Neuronal stem cell (in vitro differentiated cells): ENCODE data around the gene SYCP1.
"Not testable (repeated sequence)": the region's sequence is repeated elsewhere in the genome, so short reads cannot be mapped to it uniquely, and the experiment has no call there.

Source experiments
- DNase-seq: peaks from one replicate; pipeline ENCODE4 v3.0.0-alpha.2; 2013; ENCODE audit warnings: low spot score
- H2AFZ ChIP-seq: one replicate; pipeline ENCODE4 v1.6.1; 2013; ENCODE audit warnings: mild to moderate bottlenecking, low read length, inconsistent platforms
- H2AK5ac ChIP-seq: 2 replicates; pipeline ENCODE4 v1.6.1; 2013; ENCODE audit warnings: low read depth, mild to moderate bottlenecking, inconsistent platforms, low read length, moderate library complexity, mixed read lengths
- H2BK120ac ChIP-seq: 2 replicates; pipeline ENCODE4 v1.6.1; 2013; ENCODE audit warnings: low read depth, mild to moderate bottlenecking, inconsistent platforms, low read length, moderate library complexity, mixed read lengths
- H2BK12ac ChIP-seq: one replicate; pipeline ENCODE4 v1.6.1; 2013; ENCODE audit warnings: low read length, inconsistent platforms
- H2BK15ac ChIP-seq: 2 replicates; pipeline ENCODE4 v1.6.1; 2013; ENCODE audit warnings: mild to moderate bottlenecking, low read length, inconsistent platforms, mixed read lengths
- H2BK5ac ChIP-seq: one replicate; pipeline ENCODE4 v1.6.1; 2013; ENCODE audit warnings: inconsistent platforms, mild to moderate bottlenecking, low read length, moderate library complexity
- H3K14ac ChIP-seq: one replicate; pipeline ENCODE4 v1.6.1; 2013; ENCODE audit warnings: low read length, inconsistent platforms
- H3K18ac ChIP-seq: 2 replicates; pipeline ENCODE4 v1.6.1; 2013; ENCODE audit warnings: low read length, inconsistent platforms
- H3K23ac ChIP-seq: 2 replicates; pipeline ENCODE4 v1.6.1; 2013; ENCODE audit warnings: low read depth, mild to moderate bottlenecking, mixed read lengths, low read length, inconsistent platforms; ENCODE audit not compliant: poor library complexity
- H3K27ac ChIP-seq: replicated peaks from 3 replicates; pipeline ENCODE4 v1.5.1; 2013; ENCODE audit warnings: low read length, inconsistent platforms
- H3K27me3 ChIP-seq, 3 experiments: 2 replicates each; pipeline ENCODE4 v1.6.1; 2013; ENCODE audit warnings: low read length in 3 of 3, mild to moderate bottlenecking in 2 of 3, inconsistent platforms in 1 of 3, low read depth in 1 of 3, mixed read lengths in 1 of 3, moderate library complexity in 1 of 3; ENCODE audit not compliant: control insufficient read depth in 3 of 3, insufficient read depth in 3 of 3
- H3K36me3 ChIP-seq, 2 donors: replicated peaks in 1 of 2; 2 replicates each; pipeline ENCODE4 v1.6.1; 2013; ENCODE audit warnings: low read length in 2 of 2; ENCODE audit not compliant: control insufficient read depth in 2 of 2, insufficient read depth in 2 of 2
- H3K4ac ChIP-seq: 2 replicates; pipeline ENCODE4 v1.6.1; 2013; ENCODE audit warnings: inconsistent platforms, mild to moderate bottlenecking, low read length, moderate library complexity
- H3K4me1 ChIP-seq, 2 donors: 1 replicate in 1 of 2; 2 replicates in 1 of 2; pipeline ENCODE4 v1.6.1; 2013; ENCODE audit warnings: low read length in 2 of 2, low read depth in 1 of 2; ENCODE audit not compliant: control insufficient read depth in 2 of 2, insufficient read depth in 1 of 2
- H3K4me2 ChIP-seq: one replicate; pipeline ENCODE4 v1.6.1; 2013; ENCODE audit warnings: mild to moderate bottlenecking, low read length, inconsistent platforms; ENCODE audit not compliant: insufficient read depth, poor library complexity, severe bottlenecking
- H3K4me3 ChIP-seq, 2 donors: 2 replicates each; pipeline ENCODE4 v1.5.1; 2013; ENCODE audit warnings: low read length in 2 of 2, mild to moderate bottlenecking in 2 of 2, inconsistent platforms in 1 of 2, moderate library complexity in 1 of 2
- H3K79me1 ChIP-seq: one replicate; pipeline ENCODE4 v1.6.1; 2013; ENCODE audit warnings: low read depth, mild to moderate bottlenecking, inconsistent platforms, low read length, moderate library complexity
- H3K9ac ChIP-seq: one replicate; pipeline ENCODE4 v1.6.1; 2013; ENCODE audit warnings: mild to moderate bottlenecking, low read depth, low read length, inconsistent platforms; ENCODE audit not compliant: poor library complexity
- H3K9me3 ChIP-seq, 2 donors: replicated peaks in 1 of 2; 2 replicates each; pipeline versions ENCODE3 to v1.6.1; 2013; ENCODE audit warnings: low read length in 2 of 2, mild to moderate bottlenecking in 2 of 2, inconsistent platforms in 1 of 2, low read depth in 1 of 2, mixed read lengths in 1 of 2, moderate library complexity in 1 of 2; ENCODE audit not compliant: control insufficient read depth in 2 of 2, insufficient read depth in 1 of 2
- H4K8ac ChIP-seq: one replicate; pipeline ENCODE4 v1.6.1; 2013; ENCODE audit warnings: low read depth, mild to moderate bottlenecking, inconsistent platforms, low read length, moderate library complexity
- H4K91ac ChIP-seq: one replicate; pipeline ENCODE4 v1.6.1; 2013; ENCODE audit warnings: low read length, low read depth, mild to moderate bottlenecking, inconsistent platforms; ENCODE audit not compliant: poor library complexity
- WGBS, 2 donors: extraction: QIAGEN DNeasy Blood & Tissue Kit; methylation state at CpG; one replicate each; pipeline ENCODE4 v1.1.7; 2013; ENCODE audit warnings: missing lambda C conversion rate in 2 of 2, mixed read lengths in 1 of 2; ENCODE audit not compliant: insufficient read length in 2 of 2, insufficient replicate concordance in 1 of 2; ENCODE audit errors: extremely low coverage in 2 of 2; 5-methylcytosine and 5-hydroxymethylcytosine counted together

Gene SYCP1

DNA sequence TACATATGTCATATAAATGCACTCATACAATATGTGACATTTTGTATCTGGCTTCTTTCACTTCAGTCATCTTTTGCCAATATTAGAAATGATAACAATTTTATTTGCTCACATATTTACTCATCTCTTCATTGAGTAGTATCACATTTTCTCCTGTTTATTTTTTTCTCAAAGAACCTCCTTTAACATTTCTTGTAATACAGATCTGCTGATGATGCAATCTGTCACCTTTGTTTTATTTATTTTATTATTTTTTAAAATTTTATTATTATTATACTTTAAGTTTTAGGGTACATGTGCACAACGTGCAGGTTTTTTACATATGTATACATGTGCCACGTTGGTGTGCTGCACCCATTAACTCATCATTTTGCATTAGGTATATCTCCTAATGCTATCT, 159.1 kb downstream of the SYCP1 start:
- no peak overlapping the region for H3K18ac ChIP-seq
- H3K27ac ChIP-seq, result no peak overlapping the region
- WGBS, 2 donors, result no CpG with 5 or more reads among the region's 2 CpGs
- H3K9ac ChIP-seq, result no peak overlapping the region
- no peak overlapping the region for H2BK12ac ChIP-seq
- no peak overlapping the region for H3K4me2 ChIP-seq
- no peak overlapping the region for H4K8ac ChIP-seq
- H3K14ac ChIP-seq, result no peak overlapping the region
- no peaks in the 10 kb centered on the region for H3K36me3 ChIP-seq
- H3K4me3 ChIP-seq, result no peak overlapping the region
- no peaks in the 10 kb centered on the region for H3K79me1 ChIP-seq
- no peak overlapping the region for H4K91ac ChIP-seq
- H3K23ac ChIP-seq, result no peak overlapping the region
- H3K27me3 ChIP-seq, result no peaks in the 10 kb centered on the region
- no peak overlapping the region for H2AFZ ChIP-seq
- DNase-seq, result no peak
- H2BK120ac ChIP-seq, result no peak overlapping the region
- no peak overlapping the region for H2AK5ac ChIP-seq
- no peaks in the 10 kb centered on the region for H3K4me1 ChIP-seq
- H2BK5ac ChIP-seq, result no peak overlapping the region
- H3K4ac ChIP-seq, result no peak overlapping the region
- no peak overlapping the region for H2BK15ac ChIP-seq
- H3K9me3 ChIP-seq, result no peaks in the 10 kb centered on the region

DNA sequence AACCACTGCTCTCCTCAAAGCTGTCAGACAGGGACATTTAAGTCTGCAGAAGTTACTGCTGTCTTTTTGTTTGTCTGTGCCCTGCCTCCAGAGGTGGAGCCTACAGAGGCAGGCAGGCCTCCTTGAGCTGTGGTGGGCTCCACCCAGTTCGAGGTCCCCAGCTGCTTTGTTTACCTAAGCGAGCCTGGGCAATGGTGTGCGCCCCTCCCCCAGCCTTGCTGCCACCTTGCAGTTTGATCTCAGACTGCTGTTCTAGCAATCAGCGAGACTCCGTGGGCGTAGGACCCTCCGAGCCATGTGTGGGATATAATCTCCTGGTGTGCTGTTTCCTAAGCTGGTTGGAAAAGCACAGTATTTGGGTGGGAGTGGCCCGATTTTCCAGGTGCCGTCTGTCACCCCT, 164.9 kb downstream of the SYCP1 start:
- not testable (repeated sequence) for H3K18ac ChIP-seq, H3K36me3 ChIP-seq, H2AFZ ChIP-seq, H2BK5ac ChIP-seq, H3K9me3 ChIP-seq, H4K91ac ChIP-seq, H3K23ac ChIP-seq, H3K27ac ChIP-seq, DNase-seq, H3K4me1 ChIP-seq, H4K8ac ChIP-seq, H3K9ac ChIP-seq, H2BK15ac ChIP-seq, H3K4me2 ChIP-seq, H3K4me3 ChIP-seq, H3K79me1 ChIP-seq, H2AK5ac ChIP-seq, H2BK120ac ChIP-seq, H3K4ac ChIP-seq, H3K27me3 ChIP-seq, H2BK12ac ChIP-seq
- H3K14ac ChIP-seq, result peak overlapping the region; percentile 38
- WGBS, 2 donors, result no CpG with 5 or more reads among the region's 9 CpGs

DNA sequence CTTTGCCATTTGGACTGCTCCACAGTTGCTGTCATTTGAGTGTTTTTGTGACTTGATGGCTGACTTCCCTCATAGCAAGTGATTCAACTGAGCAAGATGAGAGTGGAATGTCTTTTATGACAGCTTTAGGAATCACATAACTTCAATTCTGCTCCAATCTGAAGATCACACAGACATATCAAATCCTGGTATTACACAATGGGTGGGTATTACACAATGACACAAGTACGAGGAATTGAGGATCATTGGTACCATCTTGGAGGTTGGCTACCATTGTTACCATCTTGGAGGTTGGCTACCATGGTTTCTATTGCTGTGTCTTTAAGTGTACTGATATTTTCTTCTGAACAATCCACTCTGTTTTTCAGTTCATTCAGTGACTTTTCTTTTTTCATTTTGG, 166.5 kb downstream of the SYCP1 start:
- Histone ChIP-seq H3K23ac (no peak overlapping the region), H4K91ac (no peak overlapping the region), H2AFZ (no peak overlapping the region), H3K79me1 (no peaks in the 10 kb centered on the region), H3K14ac (no peak overlapping the region), H2BK12ac (no peak overlapping the region), H4K8ac (no peak overlapping the region), H3K4me1 (no peaks in the 10 kb centered on the region), H3K9me3 (peaks cover 0 to 2% of the 10 kb centered on the region in 2 donors), H2AK5ac (no peak overlapping the region), H3K4me2 (no peak overlapping the region), H2BK15ac (no peak overlapping the region), H3K9ac (no peak overlapping the region), H3K27me3 (no peaks in the 10 kb centered on the region), H3K36me3 (no peaks in the 10 kb centered on the region), H3K27ac (no peak overlapping the region), H3K4me3 (no peak overlapping the region), H2BK5ac (no peak overlapping the region), H3K18ac (no peak overlapping the region), H3K4ac (no peak overlapping the region), H2BK120ac (no peak overlapping the region)
- DNase-seq, result no peak
- WGBS, 2 donors, result no CpG with 5 or more reads among the region's 1 CpG

DNA sequence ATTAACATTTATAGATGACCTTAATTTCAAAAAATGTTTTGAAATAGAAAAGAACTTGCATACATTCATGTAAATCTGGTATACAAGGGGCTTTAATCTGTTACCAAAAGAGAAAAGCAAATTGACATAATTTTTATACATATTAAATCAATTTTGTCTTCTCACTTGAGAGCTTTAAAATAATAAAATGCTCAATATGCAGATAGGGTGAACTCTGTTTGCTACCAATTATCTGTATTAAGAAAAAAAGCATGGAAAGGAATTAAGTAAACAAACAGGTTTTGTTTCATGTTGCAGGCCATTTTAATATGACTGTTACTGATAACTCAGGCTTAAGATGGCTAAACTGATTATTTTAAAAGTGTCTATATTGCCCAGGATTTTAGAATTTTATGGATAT, 168.9 kb downstream of the SYCP1 start:
- no peak overlapping the region for H2BK5ac ChIP-seq
- no peak overlapping the region for H3K27ac ChIP-seq
- H3K14ac ChIP-seq, result no peak overlapping the region

More for the DNA sequence above, 168.9 kb downstream of the SYCP1 start:
- no peak overlapping the region for H3K18ac ChIP-seq
- H2AFZ ChIP-seq, result no peak overlapping the region
- no peak for DNase-seq
- H4K8ac ChIP-seq, result no peak overlapping the region
- no peak overlapping the region for H2BK120ac ChIP-seq
- no peak overlapping the region for H2BK12ac ChIP-seq
- no peaks in the 10 kb centered on the region for H3K36me3 ChIP-seq
- H3K4me1 ChIP-seq, result no peaks in the 10 kb centered on the region
- peaks cover 0 to 2% of the 10 kb centered on the region in 2 donors for H3K9me3 ChIP-seq
- H3K79me1 ChIP-seq, result no peaks in the 10 kb centered on the region
- H3K4ac ChIP-seq, result no peak overlapping the region
- H2AK5ac ChIP-seq, result no peak overlapping the region
- no peak overlapping the region for H3K23ac ChIP-seq
- no peak overlapping the region for H2BK15ac ChIP-seq
- H3K27me3 ChIP-seq, result no peaks in the 10 kb centered on the region
- no peak overlapping the region for H3K9ac ChIP-seq
- no peak overlapping the region for H3K4me2 ChIP-seq
- H4K91ac ChIP-seq, result no peak overlapping the region
- H3K4me3 ChIP-seq, result no peak overlapping the region
